ENCODE measurements around the gene CDCA4.

DNA sequence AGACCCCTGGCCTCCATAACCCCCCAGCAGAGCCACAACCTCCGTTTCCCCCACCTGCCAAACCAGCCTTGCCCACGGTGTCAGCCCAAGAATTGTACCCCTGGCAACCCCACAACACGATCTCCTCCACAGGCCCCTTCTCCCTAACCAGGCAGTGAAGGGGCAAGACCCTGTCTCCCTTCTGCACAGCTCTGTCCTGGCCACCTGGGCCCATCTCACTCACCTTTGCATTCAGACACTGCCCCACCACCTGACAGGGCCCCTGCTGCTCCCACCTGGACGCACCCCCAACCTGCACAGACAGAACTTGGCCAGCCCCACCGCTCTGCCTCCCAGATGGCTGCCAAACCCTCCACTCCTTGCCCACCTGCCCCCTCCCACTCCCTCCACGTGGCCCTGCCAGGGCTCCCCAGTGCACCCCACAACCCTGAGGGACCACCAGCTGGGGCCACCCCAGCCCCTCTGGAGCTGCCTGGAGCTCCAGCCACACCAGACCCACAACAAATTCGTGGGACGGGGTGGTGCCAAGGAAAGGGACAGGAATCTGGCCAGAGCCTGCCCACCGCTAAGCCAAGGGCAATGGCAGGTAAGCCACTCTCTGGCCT lies 54.5 kb downstream of the CDCA4 start:
- TF ChIP-seq EP300 (IDR thresholded peaks at IDR 0.05), result no peak
- TF ChIP-seq, protein P1, sequence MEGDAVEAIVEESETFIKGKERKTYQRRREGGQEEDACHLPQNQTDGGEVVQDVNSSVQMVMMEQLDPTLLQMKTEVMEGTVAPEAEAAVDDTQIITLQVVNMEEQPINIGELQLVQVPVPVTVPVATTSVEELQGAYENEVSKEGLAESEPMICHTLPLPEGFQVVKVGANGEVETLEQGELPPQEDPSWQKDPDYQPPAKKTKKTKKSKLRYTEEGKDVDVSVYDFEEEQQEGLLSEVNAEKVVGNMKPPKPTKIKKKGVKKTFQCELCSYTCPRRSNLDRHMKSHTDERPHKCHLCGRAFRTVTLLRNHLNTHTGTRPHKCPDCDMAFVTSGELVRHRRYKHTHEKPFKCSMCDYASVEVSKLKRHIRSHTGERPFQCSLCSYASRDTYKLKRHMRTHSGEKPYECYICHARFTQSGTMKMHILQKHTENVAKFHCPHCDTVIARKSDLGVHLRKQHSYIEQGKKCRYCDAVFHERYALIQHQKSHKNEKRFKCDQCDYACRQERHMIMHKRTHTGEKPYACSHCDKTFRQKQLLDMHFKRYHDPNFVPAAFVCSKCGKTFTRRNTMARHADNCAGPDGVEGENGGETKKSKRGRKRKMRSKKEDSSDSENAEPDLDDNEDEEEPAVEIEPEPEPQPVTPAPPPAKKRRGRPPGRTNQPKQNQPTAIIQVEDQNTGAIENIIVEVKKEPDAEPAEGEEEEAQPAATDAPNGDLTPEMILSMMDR (IDR thresholded peaks at IDR 0.05), result no peak

All from esophagus muscularis mucosa (tissue), 3 donors.